GM12878 (cell line): ENCODE data around the gene ENOPH1. TPM values are rescaled to one million over a fixed set of nuclear protein-coding genes. Genes with fewer than 3 reads are reported as not detected.

Experiments used
- CBX5 ChIP-seq: sonication (generic); IDR thresholded peaks from 2 replicates; pipeline ENCODE4 v1.6.1; 2016; ENCODE audit warnings: low read depth, moderate library complexity, mild to moderate bottlenecking, inconsistent platforms
- EGR1 ChIP-seq, 2 experiments: IDR thresholded peaks; 1 replicate in 1 of 2; 2 replicates in 1 of 2; pipeline ENCODE4 v1.6.1; 2011 to 2012; ENCODE audit warnings: low read depth in 2 of 2, low read length in 2 of 2, borderline replicate concordance in 1 of 2, mild to moderate bottlenecking in 1 of 2, moderate library complexity in 1 of 2
- EP300 ChIP-seq, 2 experiments: fragments of 150-350 bp in 1 of 2; IDR thresholded peaks; 2 replicates each; pipeline ENCODE4 v1.6.1; 2011 to 2012; ENCODE audit warnings: low read depth in 2 of 2, low read length in 2 of 2, borderline replicate concordance in 1 of 2, improper control_type of control experiment in 1 of 2, inconsistent platforms in 1 of 2; ENCODE audit not compliant: control insufficient read depth in 1 of 2
- ESRRA ChIP-seq: IDR thresholded peaks from 2 replicates; pipeline ENCODE4 v1.6.1; 2012; ENCODE audit warnings: mild to moderate bottlenecking, low read length, improper control_type of control experiment
- NFYA ChIP-seq: IDR thresholded peaks from 2 replicates; pipeline ENCODE4 v1.6.1; 2011; ENCODE audit warnings: low read depth, mild to moderate bottlenecking, low read length, improper control_type of control experiment, borderline replicate concordance
- NFYB ChIP-seq: IDR thresholded peaks from 2 replicates; pipeline ENCODE4 v1.6.1; 2011; ENCODE audit warnings: low read depth, mild to moderate bottlenecking, low read length, improper control_type of control experiment, moderate library complexity; ENCODE audit not compliant: insufficient read depth
- NR2F1 ChIP-seq: fragments of 450-650 bp; conservative IDR thresholded peaks from 2 replicates; pipeline ENCODE4 v1.6.1; 2017; ENCODE audit warnings: mild to moderate bottlenecking
- PML ChIP-seq: IDR thresholded peaks from 2 replicates; pipeline ENCODE4 v1.6.1; 2012; ENCODE audit warnings: low read length, inconsistent platforms
- POU2F2 ChIP-seq: IDR thresholded peaks from 3 replicates; pipeline ENCODE4 v1.6.1; 2011; ENCODE audit warnings: low read depth, mild to moderate bottlenecking, low read length, borderline replicate concordance
- RB1 ChIP-seq: fragments of 450-650 bp; formaldehyde crosslinking; IDR thresholded peaks from 2 replicates; pipeline ENCODE4 v1.6.1; 2017; ENCODE audit warnings: mild to moderate bottlenecking, borderline replicate concordance
- REST ChIP-seq: IDR thresholded peaks from 2 replicates; pipeline ENCODE4 v1.6.1; 2012; ENCODE audit warnings: mild to moderate bottlenecking, low read depth, low read length
- RUNX3 ChIP-seq: IDR thresholded peaks from 2 replicates; pipeline ENCODE4 v1.6.1; 2012; ENCODE audit warnings: low read length, inconsistent platforms
- SRF ChIP-seq, 2 experiments: IDR thresholded peaks; 2 replicates each; pipeline ENCODE4 v1.6.1; 2011; ENCODE audit warnings: low read depth in 2 of 2, low read length in 2 of 2, mild to moderate bottlenecking in 1 of 2, moderate library complexity in 1 of 2
- TARDBP ChIP-seq: IDR thresholded peaks from 2 replicates; pipeline ENCODE4 v1.6.1; 2016; ENCODE audit warnings: borderline replicate concordance
- WRNIP1 ChIP-seq: IDR thresholded peaks from 2 replicates; pipeline ENCODE4 v1.6.1; 2011; ENCODE audit warnings: low read depth, low read length, improper control_type of control experiment, borderline replicate concordance
- YY1 ChIP-seq: IDR thresholded peaks from 2 replicates; pipeline ENCODE4 v1.6.1; 2011; ENCODE audit warnings: low read depth, mild to moderate bottlenecking, low read length
- ZNF24 ChIP-seq: fragments of 450-650 bp; IDR thresholded peaks from 2 replicates; pipeline ENCODE4 v1.6.1; 2017; ENCODE audit warnings: antibody characterized with exemption, mild to moderate bottlenecking
- polyA plus RNA-seq, 11 experiments: library from polyadenylated mRNA; depleted of rRNA in 4 of 11; unstranded in 6 of 11; stranded (reverse) in 5 of 11; fragments of >200 nt; fragmentation: Nextera tagmentation in 4 of 11; fragmentation: Illumina TruSeq in 1 of 11; extraction: Ambion mirVana in 4 of 11; extraction: Trizol in 1 of 11; gene quantifications; 1 replicate in 1 of 11; 2 replicates in 10 of 11; pipeline versions ENCODE4 v1.2.1 to v1.2.3, GENCODE V29; 2011 to 2016; ENCODE audit warnings: inconsistent platforms in 2 of 11, missing spikeins in 2 of 11, low read depth in 1 of 11
- total RNA-seq, 4 experiments: library from RNA; depleted of rRNA in 3 of 4; stranded (reverse); fragments of >200 nt in 3 of 4; fragmentation: Illumina TruSeq in 1 of 4; extraction: Trizol in 1 of 4; gene quantifications; 2 replicates each; pipeline versions ENCODE4 v1.2.1 to v1.2.3, GENCODE V29; 2013 to 2021
- TF ChIP-seq, protein P1 (sequence below): IDR thresholded peaks from 2 replicates; pipeline ENCODE4 v1.6.1; 2011; ENCODE audit warnings: mild to moderate bottlenecking, low read depth, low read length, moderate library complexity; ENCODE audit not compliant: insufficient replicate concordance
- TF ChIP-seq, protein P2 (sequence below): IDR thresholded peaks from 2 replicates; pipeline ENCODE4 v1.6.1; 2012; ENCODE audit warnings: improper control_type of control experiment, low read depth, low read length; ENCODE audit not compliant: insufficient replicate concordance

ENOPH1 gene
- total and polyA plus RNA-seq, 10 of the 15 experiments (the other 5 are each of a cell fraction or from before 2014, with no cell fraction given), result 24.4 to 83.6 (median 46.7) TPM

DNA sequence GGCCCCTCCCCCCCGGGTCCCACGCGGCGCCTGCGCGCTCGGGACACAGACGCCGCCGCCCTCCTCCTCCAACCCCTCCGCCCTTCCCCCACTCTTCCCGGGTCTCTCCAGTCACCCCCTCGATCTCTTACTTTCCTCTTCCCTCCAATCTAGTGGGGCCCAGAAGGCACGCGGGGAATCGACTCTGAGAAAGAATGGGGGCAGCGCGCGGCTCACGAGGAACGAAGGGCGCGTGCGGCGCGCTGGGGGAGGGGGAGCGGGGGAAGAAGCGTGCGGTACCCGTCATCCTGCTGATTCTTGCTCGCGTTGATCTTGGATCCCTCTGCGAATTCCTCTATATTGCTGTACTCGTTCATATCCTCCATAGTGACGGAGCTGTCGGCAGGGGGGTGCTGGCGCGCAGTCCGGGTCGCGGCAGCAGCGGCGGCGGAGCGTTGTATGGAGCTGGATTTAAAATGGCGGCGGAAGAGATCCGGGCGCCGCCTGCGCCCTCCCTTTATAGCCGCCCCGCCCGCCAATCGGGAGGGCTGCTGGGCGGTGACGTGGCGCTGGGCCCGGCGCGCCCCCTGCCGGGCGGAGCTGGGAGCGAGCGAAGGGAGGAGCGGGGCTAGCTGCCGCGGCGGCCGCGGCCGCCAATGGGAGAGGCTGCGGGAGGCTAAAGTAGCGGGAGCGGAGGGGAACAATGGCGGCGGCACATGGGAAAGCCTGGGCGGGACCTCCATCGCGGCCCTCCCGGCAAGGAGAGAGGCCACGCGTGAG lies 1.2 kb upstream of the ENOPH1 start (continued):
- TF ChIP-seq NR2F1 (0 out of 2 replicates have a peak, but pooled peaks have one; percentile 16), RB1 (0 out of 2 replicates have a peak, but pooled peaks have one; percentile 31), RUNX3 (no peak), NFYB (peak; percentile 69; the same call in 1 of the 2 replicates), SRF (IDR thresholded peaks at IDR 0.05; ENCODE audit: low read depth in 2 of 2, low read length in 2 of 2) (no peak), TARDBP (peak; percentile 45; the same call in 1 of the 2 replicates), YY1 (peak; percentile 95), NFYA (no peak), PML (peak; percentile 98), EP300 (IDR thresholded peaks at IDR 0.05; ENCODE audit: borderline replicate concordance in 1 of 2, control insufficient read depth in 1 of 2, low read depth in 2 of 2, low read length in 2 of 2) (peak in 1 of 2 experiments; percentile 46; a peak in 1 of 4 replicates), EGR1 (IDR thresholded peaks at IDR 0.05; ENCODE audit: borderline replicate concordance in 1 of 2, low read depth in 2 of 2, low read length in 2 of 2) (0 out of 3 replicates have a peak, but pooled peaks of 1 of the 2 experiments have one; percentile 20), ESRRA (no peak), CBX5 (peak; percentile 81; the same call in 1 of the 2 replicates), REST (peak; percentile 50; the same call in 1 of the 2 replicates), POU2F2 (peak; percentile 63; the same call in 1 of the 3 replicates), WRNIP1 (no peak), ZNF24 (0 out of 2 replicates have a peak, but pooled peaks have one; percentile 31)
- TF ChIP-seq, protein P1, sequence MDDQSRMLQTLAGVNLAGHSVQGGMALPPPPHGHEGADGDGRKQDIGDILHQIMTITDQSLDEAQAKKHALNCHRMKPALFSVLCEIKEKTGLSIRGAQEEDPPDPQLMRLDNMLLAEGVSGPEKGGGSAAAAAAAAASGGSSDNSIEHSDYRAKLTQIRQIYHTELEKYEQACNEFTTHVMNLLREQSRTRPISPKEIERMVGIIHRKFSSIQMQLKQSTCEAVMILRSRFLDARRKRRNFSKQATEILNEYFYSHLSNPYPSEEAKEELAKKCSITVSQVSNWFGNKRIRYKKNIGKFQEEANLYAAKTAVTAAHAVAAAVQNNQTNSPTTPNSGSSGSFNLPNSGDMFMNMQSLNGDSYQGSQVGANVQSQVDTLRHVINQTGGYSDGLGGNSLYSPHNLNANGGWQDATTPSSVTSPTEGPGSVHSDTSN, result no peak
- TF ChIP-seq, protein P2, sequence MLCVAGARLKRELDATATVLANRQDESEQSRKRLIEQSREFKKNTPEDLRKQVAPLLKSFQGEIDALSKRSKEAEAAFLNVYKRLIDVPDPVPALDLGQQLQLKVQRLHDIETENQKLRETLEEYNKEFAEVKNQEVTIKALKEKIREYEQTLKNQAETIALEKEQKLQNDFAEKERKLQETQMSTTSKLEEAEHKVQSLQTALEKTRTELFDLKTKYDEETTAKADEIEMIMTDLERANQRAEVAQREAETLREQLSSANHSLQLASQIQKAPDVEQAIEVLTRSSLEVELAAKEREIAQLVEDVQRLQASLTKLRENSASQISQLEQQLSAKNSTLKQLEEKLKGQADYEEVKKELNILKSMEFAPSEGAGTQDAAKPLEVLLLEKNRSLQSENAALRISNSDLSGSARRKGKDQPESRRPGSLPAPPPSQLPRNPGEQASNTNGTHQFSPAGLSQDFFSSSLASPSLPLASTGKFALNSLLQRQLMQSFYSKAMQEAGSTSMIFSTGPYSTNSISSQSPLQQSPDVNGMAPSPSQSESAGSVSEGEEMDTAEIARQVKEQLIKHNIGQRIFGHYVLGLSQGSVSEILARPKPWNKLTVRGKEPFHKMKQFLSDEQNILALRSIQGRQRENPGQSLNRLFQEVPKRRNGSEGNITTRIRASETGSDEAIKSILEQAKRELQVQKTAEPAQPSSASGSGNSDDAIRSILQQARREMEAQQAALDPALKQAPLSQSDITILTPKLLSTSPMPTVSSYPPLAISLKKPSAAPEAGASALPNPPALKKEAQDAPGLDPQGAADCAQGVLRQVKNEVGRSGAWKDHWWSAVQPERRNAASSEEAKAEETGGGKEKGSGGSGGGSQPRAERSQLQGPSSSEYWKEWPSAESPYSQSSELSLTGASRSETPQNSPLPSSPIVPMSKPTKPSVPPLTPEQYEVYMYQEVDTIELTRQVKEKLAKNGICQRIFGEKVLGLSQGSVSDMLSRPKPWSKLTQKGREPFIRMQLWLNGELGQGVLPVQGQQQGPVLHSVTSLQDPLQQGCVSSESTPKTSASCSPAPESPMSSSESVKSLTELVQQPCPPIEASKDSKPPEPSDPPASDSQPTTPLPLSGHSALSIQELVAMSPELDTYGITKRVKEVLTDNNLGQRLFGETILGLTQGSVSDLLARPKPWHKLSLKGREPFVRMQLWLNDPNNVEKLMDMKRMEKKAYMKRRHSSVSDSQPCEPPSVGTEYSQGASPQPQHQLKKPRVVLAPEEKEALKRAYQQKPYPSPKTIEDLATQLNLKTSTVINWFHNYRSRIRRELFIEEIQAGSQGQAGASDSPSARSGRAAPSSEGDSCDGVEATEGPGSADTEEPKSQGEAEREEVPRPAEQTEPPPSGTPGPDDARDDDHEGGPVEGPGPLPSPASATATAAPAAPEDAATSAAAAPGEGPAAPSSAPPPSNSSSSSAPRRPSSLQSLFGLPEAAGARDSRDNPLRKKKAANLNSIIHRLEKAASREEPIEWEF, result no peak
